HCT116 (cell line): ENCODE measurements around the gene MAP4K4. TPM values are rescaled to one million over a fixed set of nuclear protein-coding genes. Genes with fewer than 3 reads are reported as not detected.

Experiments used
- ATAC-seq: fragments of 200-7000 bp; cut with Tn5 transposase; 2 replicates; pipeline ENCODE4 v1.9.1; 2020; ENCODE audit warnings: mild to moderate bottlenecking, moderate library complexity
- BruUV-seq: library from RNA; stranded (reverse); fragments of 400-500 nt; replicated peaks from 2 replicates; lab custom pipeline; 2021; lab: Mats Ljungman, UMichigan
- CTCF ChIA-PET: fragments of 300-600 bp; sonication (Branson Sonifier 250); formaldehyde crosslinking; loops from one replicate; lab custom pipeline; 2021; ENCODE audit warnings: antibody characterized with exemption; lab: Charles Lee
- POLR2A ChIA-PET: fragments of 300-600, 350-600 bp; sonication (Branson Sonifier 250); formaldehyde crosslinking; loops from one replicate; lab custom pipeline; 2021; ENCODE audit warnings: antibody characterized with exemption; lab: Charles Lee
- RAD21 ChIA-PET, 2 experiments: fragments of 300-600 bp; sonication (Branson Sonifier 250); formaldehyde crosslinking; loops; one replicate each; lab custom pipeline; 2023; ENCODE audit warnings: low total read pairs in 2 of 2; ENCODE audit not compliant: uncharacterized antibody in 2 of 2, unreplicated experiment in 2 of 2, low non-redundant PET in 1 of 2; lab: Charles Lee
- DNase-seq: peaks from one replicate; pipeline ENCODE4 v3.0.0-alpha.2; 2010; ENCODE audit warnings: low read depth, low spot score
- H2AFZ ChIP-seq: fragments of 200-600 bp; shearing (Covaris generic), sonication (generic); 2 replicates; pipeline ENCODE4 v1.6.1; 2017; ENCODE audit warnings: low read depth, mixed run types, mixed read lengths, antibody characterized with exemption, low read length; ENCODE audit not compliant: poor library complexity, severe bottlenecking
- H3K27ac ChIP-seq: 2 replicates; pipeline ENCODE4 v1.5.1; 2012; ENCODE audit warnings: low read depth, low read length
- H3K27me3 ChIP-seq: fragments of 200-600 bp; sonication (generic); 2 replicates; pipeline ENCODE4 v1.6.1; 2016; ENCODE audit warnings: mixed run types, low read length, mixed read lengths; ENCODE audit not compliant: insufficient read depth
- H3K36me3 ChIP-seq, 2 experiments: fragments of 200-500 bp in 1 of 2; fragments of 200-600 bp in 1 of 2; sonication (Bioruptor generic) in 1 of 2; sonication (generic) in 1 of 2; 2 replicates each; pipeline versions ENCODE4 v1.5.1 to v1.6.1; 2014 to 2016; ENCODE audit warnings: low read length in 2 of 2, inconsistent platforms in 1 of 2, mixed read lengths in 1 of 2, mixed run types in 1 of 2; ENCODE audit not compliant: insufficient read depth in 2 of 2, control insufficient read depth in 1 of 2
- H3K4me1 ChIP-seq, 2 experiments: fragments of 200-600 bp in 1 of 2; sonication (generic) in 1 of 2; 2 replicates each; pipeline versions ENCODE4 v1.5.1 to v1.6.1; 2012 to 2017; ENCODE audit warnings: low read length in 2 of 2, inconsistent platforms in 1 of 2, mild to moderate bottlenecking in 1 of 2, mixed read lengths in 1 of 2, mixed run types in 1 of 2, moderate library complexity in 1 of 2; ENCODE audit not compliant: insufficient read depth in 2 of 2, control insufficient read depth in 1 of 2
- H3K4me2 ChIP-seq: fragments of 200-600 bp; sonication (generic); 2 replicates; pipeline ENCODE4 v1.6.1; 2017; ENCODE audit warnings: mixed run types, low read length, mixed read lengths
- H3K4me3 ChIP-seq, 2 experiments: fragments of 200-600 bp in 1 of 2; sonication (generic) in 1 of 2; replicated peaks in 1 of 2; 2 replicates each; pipeline ENCODE4 v1.5.1; 2011 to 2016; ENCODE audit warnings: low read length in 2 of 2, control low read depth in 1 of 2, low read depth in 1 of 2, mild to moderate bottlenecking in 1 of 2, mixed read lengths in 1 of 2, mixed run types in 1 of 2
- H3K79me2 ChIP-seq: fragments of 200-600 bp; sonication (generic); 2 replicates; pipeline ENCODE4 v1.6.1; 2017; ENCODE audit warnings: mild to moderate bottlenecking, mixed run types, low read length, moderate library complexity, mixed read lengths; ENCODE audit not compliant: insufficient read depth
- H3K9ac ChIP-seq: fragments of 200-600 bp; sonication (generic); 2 replicates; pipeline ENCODE4 v1.6.1; 2016; ENCODE audit warnings: low read length, mixed read lengths
- H3K9me2 ChIP-seq: fragments of 200-600 bp; sonication (generic), shearing (Covaris generic); 2 replicates; pipeline ENCODE4 v1.6.1; 2017; ENCODE audit warnings: mixed run types, mild to moderate bottlenecking, moderate library complexity; ENCODE audit not compliant: insufficient read depth
- H3K9me3 ChIP-seq, 2 experiments: fragments of 200-500 bp in 1 of 2; fragments of 200-600 bp in 1 of 2; sonication (Bioruptor generic) in 1 of 2; sonication (generic) in 1 of 2; 2 replicates each; pipeline ENCODE4 v1.6.1; 2014 to 2017; ENCODE audit warnings: low read length in 2 of 2, mixed read lengths in 2 of 2, inconsistent platforms in 1 of 2, low read depth in 1 of 2, mild to moderate bottlenecking in 1 of 2, mixed run types in 1 of 2, moderate library complexity in 1 of 2; ENCODE audit not compliant: control insufficient read depth in 1 of 2, insufficient read depth in 1 of 2
- H4K20me1 ChIP-seq: fragments of 200-600 bp; sonication (generic), shearing (Covaris generic); 2 replicates; pipeline ENCODE4 v1.6.1; 2017; ENCODE audit warnings: mixed run types, mild to moderate bottlenecking, moderate library complexity; ENCODE audit not compliant: insufficient read depth
- CTCF ChIP-seq, 3 experiments: fragments of 200-600 bp in 1 of 3; sonication (generic) in 1 of 3; IDR thresholded peaks in 2 of 3; conservative IDR thresholded peaks in 1 of 3; 2 replicates each; pipeline ENCODE4 v1.5.1; 2012 to 2017; ENCODE audit warnings: low read depth in 2 of 3, low read length in 2 of 3, antibody characterized with exemption in 1 of 3, borderline replicate concordance in 1 of 3, control low read depth in 1 of 3, mild to moderate bottlenecking in 1 of 3, mixed read lengths in 1 of 3, mixed run types in 1 of 3, moderate library complexity in 1 of 3; ENCODE audit not compliant: insufficient read depth in 1 of 3
- EZH2 ChIP-seq: fragments of 200-600 bp; sonication (generic); IDR thresholded peaks from 2 replicates; pipeline ENCODE4 v1.6.1; 2017; ENCODE audit warnings: antibody characterized with exemption, mixed run types
- POLR2AphosphoS5 ChIP-seq: IDR thresholded peaks from 2 replicates; pipeline ENCODE4 v1.6.1; 2011; ENCODE audit warnings: mild to moderate bottlenecking, low read depth, low read length, moderate library complexity
- TCF7L2 ChIP-seq: IDR thresholded peaks from 2 replicates; pipeline ENCODE4 v1.7.0; 2011; ENCODE audit warnings: borderline replicate concordance, inconsistent platforms; ENCODE audit not compliant: insufficient read depth, insufficient read length; ENCODE audit errors: extremely low read depth
- ZNF274 ChIP-seq: fragments of 200-500 bp; sonication (Bioruptor generic); IDR thresholded peaks from 2 replicates; pipeline ENCODE4 v1.6.1; 2014; ENCODE audit warnings: mild to moderate bottlenecking, low read depth, low read length, inconsistent platforms
- intact Hi-C: fragments of 100-400 bp; cut with micrococcal nuclease; formaldehyde crosslinking; loops from 2 replicates; pipeline ENCODE4 v1.10.0; 2022
- total RNA-seq: library from RNA; stranded (reverse); gene quantifications from one replicate; pipeline ENCODE4 v1.2.1, GENCODE V29; 2021; ENCODE audit not compliant: unreplicated experiment

Gene MAP4K4
- total RNA-seq, 1 experiment from 2014 or later: 62.3 TPM

- TF ChIP-seq TCF7L2: no peak
- TF ChIP-seq POLR2AphosphoS5: no peak
- no peak for TF ChIP-seq CTCF (IDR thresholded peaks at IDR 0.05 in 2 of 3, conservative IDR thresholded peaks at IDR 0.05 in 1 of 3; ENCODE audit: borderline replicate concordance in 1 of 3, insufficient read depth in 1 of 3, low read depth in 2 of 3, low read length in 2 of 3)
- TF ChIP-seq EZH2: no peak
- no peak for TF ChIP-seq ZNF274
- Histone ChIP-seq H3K4me1 (peaks cover 9 to 24% of the 10 kb centered on the region in 2 experiments; a peak in 3 of 4 replicates), H3K27me3 (no peaks in the 10 kb centered on the region), H3K4me2 (no peak overlapping the region), H3K79me2 (peaks cover 70% of the 10 kb centered on the region), H2AFZ (no peak overlapping the region), H4K20me1 (no peaks in the 10 kb centered on the region), H3K9me2 (no peaks in the 10 kb centered on the region), H3K9me3 (no peaks in the 10 kb centered on the region), H3K4me3 (no peak overlapping the region), H3K9ac (no peak overlapping the region), H3K27ac (no peak overlapping the region), H3K36me3 (no peaks in the 10 kb centered on the region)
- intact Hi-C loops: no loop called here
- ChIA-PET POLR2A (no interaction called here), CTCF (interaction anchor here (1.0 to 1.4 kb wide), 2 partner anchors 9 to 22 kb away, joined by 3 to 5 read pairs; no protein-coding TSS in a partner anchor), RAD21 (no interaction called here)
- ATAC-seq: no peak
- no peak for DNase-seq
- no TSS peak for BruUV-seq
Observed at GRCh38 chr2:101809698-101810097, 112.2 kb downstream of the MAP4K4 start.
